HepG2 (cell line): ENCODE measurements around the gene IL1RL2. TPM values are rescaled to one million over a fixed set of nuclear protein-coding genes. Genes with fewer than 3 reads are reported as not detected.
A peak's percentile ranks its signal among the peaks of the same experiment; 100 is the strongest.

Experiments used
- CHD2 ChIP-seq: IDR thresholded peaks from 2 replicates; pipeline ENCODE4 v1.6.1; 2011; ENCODE audit warnings: low read depth, low read length, improper control_type of control experiment
- HDAC1 ChIP-seq: sonication (generic); formaldehyde crosslinking; IDR thresholded peaks from 2 replicates; pipeline ENCODE4 v1.5.1; 2020; ENCODE audit warnings: mild to moderate bottlenecking, missing genetic modification reagents
- HMGA1 ChIP-seq: sonication (generic); formaldehyde crosslinking; conservative IDR thresholded peaks from 2 replicates; pipeline ENCODE4 v1.4.0; 2020; ENCODE audit warnings: missing genetic modification reagents
- KMT2B ChIP-seq: IDR thresholded peaks from 2 replicates; pipeline ENCODE4 v1.6.1; 2016; ENCODE audit warnings: missing genetic modification reagents, missing compliant biosample characterization
- NFATC3 ChIP-seq: sonication (generic); formaldehyde crosslinking; IDR thresholded peaks from 2 replicates; pipeline ENCODE4 v1.5.1; 2020; ENCODE audit warnings: mild to moderate bottlenecking, missing genetic modification reagents
- NR2F1 ChIP-seq, 2 experiments: fragments of 450-650 bp in 1 of 2; formaldehyde crosslinking in 1 of 2; IDR thresholded peaks; 2 replicates each; pipeline versions ENCODE4 v1.5.0 to v1.6.1; 2016 to 2020; ENCODE audit warnings: mild to moderate bottlenecking in 1 of 2, missing compliant biosample characterization in 1 of 2, missing genetic modification reagents in 1 of 2, moderate library complexity in 1 of 2
- RFX5 ChIP-seq: IDR thresholded peaks from 2 replicates; pipeline ENCODE4 v1.6.1; 2011; ENCODE audit warnings: low read depth, low read length, improper control_type of control experiment
- SPEN ChIP-seq: sonication (generic); formaldehyde crosslinking; IDR thresholded peaks from 2 replicates; pipeline ENCODE4 v1.5.1; 2020; ENCODE audit warnings: low read depth, mild to moderate bottlenecking, missing genetic modification reagents
- ZHX2 ChIP-seq, 2 experiments: sonication (generic) in 1 of 2; formaldehyde crosslinking in 1 of 2; IDR thresholded peaks; 2 replicates each; pipeline versions ENCODE4 v1.6.1 to v1.9.0; 2014 to 2022; ENCODE audit warnings: antibody characterized with exemption in 1 of 2, borderline replicate concordance in 1 of 2, inconsistent platforms in 1 of 2, low read depth in 1 of 2, missing genetic modification reagents in 1 of 2
- ZKSCAN1 ChIP-seq: fragments of 150-350 bp; IDR thresholded peaks from 2 replicates; pipeline ENCODE4 v1.6.1; 2014; ENCODE audit warnings: low read length
- ZNF101 ChIP-seq: sonication (generic); formaldehyde crosslinking; IDR thresholded peaks from 2 replicates; pipeline ENCODE4 v1.4.0; 2020; ENCODE audit warnings: mild to moderate bottlenecking, low read depth, missing genetic modification reagents, borderline replicate concordance
- ZNF143 ChIP-seq: sonication (generic); formaldehyde crosslinking; IDR thresholded peaks from 2 replicates; pipeline ENCODE4 v1.4.0; 2020; ENCODE audit warnings: missing genetic modification reagents
- ZNF274 ChIP-seq: sonication (generic); formaldehyde crosslinking; IDR thresholded peaks from 2 replicates; pipeline ENCODE4 v1.5.1; 2020; ENCODE audit warnings: mild to moderate bottlenecking, missing genetic modification reagents
- ZNF501 ChIP-seq: sonication (generic); formaldehyde crosslinking; IDR thresholded peaks from 2 replicates; pipeline ENCODE4 v1.5.1; 2020; ENCODE audit warnings: mild to moderate bottlenecking, moderate library complexity, missing genetic modification reagents
- ZNF569 ChIP-seq: sonication (generic); formaldehyde crosslinking; IDR thresholded peaks from 2 replicates; pipeline ENCODE4 v1.5.0; 2020; ENCODE audit warnings: mild to moderate bottlenecking, missing genetic modification reagents, moderate library complexity, borderline replicate concordance
- ZNF761 ChIP-seq: sonication (generic); formaldehyde crosslinking; conservative IDR thresholded peaks from 2 replicates; pipeline ENCODE4 v1.4.0; 2020; ENCODE audit warnings: mild to moderate bottlenecking, missing genetic modification reagents
- ZSCAN9 ChIP-seq: IDR thresholded peaks from 2 replicates; pipeline ENCODE4 v1.6.1; 2016; ENCODE audit warnings: borderline replicate concordance
- polyA plus RNA-seq, 8 experiments: library from polyadenylated mRNA; depleted of rRNA in 3 of 8; stranded (reverse) in 7 of 8; unstranded in 1 of 8; fragments of >200 nt; fragmentation: Illumina TruSeq in 4 of 8; extraction: Trizol in 4 of 8; gene quantifications; 2 replicates each; pipeline versions ENCODE4 v1.2.1 to v1.2.3, GENCODE V29; 2011 to 2016; ENCODE audit warnings: low read depth in 4 of 8, missing spikeins in 1 of 8, mixed read lengths in 1 of 8; ENCODE audit not compliant: insufficient read depth in 1 of 8
- total RNA-seq, 5 experiments: library from RNA; depleted of rRNA; stranded (reverse); fragments of >200 nt; fragmentation: Illumina TruSeq; extraction: Trizol; gene quantifications; 2 replicates each; pipeline ENCODE4 v1.2.3, GENCODE V29; 2016; ENCODE audit warnings: low read depth in 1 of 5
- TF ChIP-seq, protein P1 (sequence below): sonication (generic); formaldehyde crosslinking; IDR thresholded peaks from 2 replicates; pipeline ENCODE4 v1.4.0; 2020; ENCODE audit warnings: mild to moderate bottlenecking, missing genetic modification reagents
- TF ChIP-seq, protein P2 (sequence below): IDR thresholded peaks from 2 replicates; pipeline ENCODE4 v1.6.1; 2016; ENCODE audit warnings: mild to moderate bottlenecking, missing biosample characterization, missing genetic modification reagents
- TF ChIP-seq, protein P3 (sequence below): sonication (generic); formaldehyde crosslinking; IDR thresholded peaks from 2 replicates; pipeline ENCODE4 v1.4.0; 2020; ENCODE audit warnings: missing genetic modification reagents, mild to moderate bottlenecking, borderline replicate concordance
- TF ChIP-seq, protein P4 (sequence below): IDR thresholded peaks from 2 replicates; pipeline ENCODE4 v1.6.1; 2016; ENCODE audit warnings: missing genetic modification reagents, missing compliant biosample characterization

The IL1RL2 gene
- total and polyA plus RNA-seq, 2 of the 13 experiments (the other 11 are each of a cell fraction or from before 2014, with no cell fraction given), result 0.03 TPM; not detected in 1

DNA sequence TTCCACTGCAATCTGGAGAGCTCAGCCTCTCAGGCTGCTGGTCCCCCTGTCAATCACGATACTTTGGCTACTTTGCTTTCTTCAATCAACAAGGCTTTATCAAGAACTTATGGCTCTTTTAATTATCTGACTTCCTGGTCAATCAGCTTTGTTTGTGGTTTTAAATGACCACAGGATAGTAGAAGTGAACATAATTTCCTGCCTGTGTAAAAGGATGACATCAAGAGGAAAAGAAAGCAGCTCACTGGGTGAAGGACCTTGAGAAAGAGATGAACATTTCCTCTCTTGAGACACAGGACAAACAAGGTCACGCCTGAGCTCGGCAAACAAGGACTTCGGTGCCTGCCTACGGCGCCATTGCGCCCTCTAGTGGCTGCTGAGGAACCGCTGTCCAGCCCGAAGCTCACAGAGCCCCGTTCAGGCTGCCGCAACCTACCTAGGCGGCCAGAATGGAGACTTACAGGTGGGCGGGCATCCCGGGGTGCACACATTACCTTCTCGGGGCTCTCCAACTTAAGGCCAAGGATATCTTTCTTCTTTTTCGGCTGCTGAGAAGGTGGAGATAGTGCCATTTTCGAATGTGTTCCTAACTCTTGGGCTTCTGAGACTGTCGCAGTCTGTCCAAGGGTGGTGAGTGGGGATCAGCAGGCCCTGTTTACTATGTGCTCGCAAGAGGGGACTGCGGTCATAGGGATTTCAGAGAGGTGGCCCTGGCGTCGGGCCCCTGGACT lies 54.0 kb downstream of the IL1RL2 start (continued):
- TF ChIP-seq ZHX2 (IDR thresholded peaks at IDR 0.05; ENCODE audit: low read depth) (no peak), ZHX2 (CRISPR knock-in tag; IDR thresholded peaks at IDR 0.05; ENCODE audit: borderline replicate concordance) (no peak), NR2F1 (CRISPR knock-in tag; IDR thresholded peaks at IDR 0.05) (peak; percentile 26 to 62; a peak in 1 of 4 replicates), ZNF569 (no peak), RFX5 (0 out of 2 replicates have a peak, but pooled peaks have one; percentile 8), ZNF501 (CRISPR knock-in tag) (peak; percentile 94), ZSCAN9 (peak; percentile 97), ZNF143 (CRISPR knock-in tag) (no peak), ZNF761 (CRISPR knock-in tag) (0 out of 2 replicates have a peak, but pooled peaks have one; percentile 49), ZKSCAN1 (0 out of 2 replicates have a peak, but pooled peaks have one; percentile 15), HDAC1 (CRISPR knock-in tag) (peak; percentile 78), HMGA1 (CRISPR knock-in tag) (no peak), ZNF274 (CRISPR knock-in tag) (peak; percentile 78; the same call in 1 of the 2 replicates), KMT2B (peak; percentile 64; the same call in 1 of the 2 replicates), CHD2 (no peak), NFATC3 (CRISPR knock-in tag) (no peak), SPEN (CRISPR knock-in tag) (peak; percentile 82), ZNF101 (no peak)
- TF ChIP-seq, protein P1, sequence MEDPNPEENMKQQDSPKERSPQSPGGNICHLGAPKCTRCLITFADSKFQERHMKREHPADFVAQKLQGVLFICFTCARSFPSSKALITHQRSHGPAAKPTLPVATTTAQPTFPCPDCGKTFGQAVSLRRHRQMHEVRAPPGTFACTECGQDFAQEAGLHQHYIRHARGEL (CRISPR knock-in tag), result no peak
- TF ChIP-seq, protein P2, sequence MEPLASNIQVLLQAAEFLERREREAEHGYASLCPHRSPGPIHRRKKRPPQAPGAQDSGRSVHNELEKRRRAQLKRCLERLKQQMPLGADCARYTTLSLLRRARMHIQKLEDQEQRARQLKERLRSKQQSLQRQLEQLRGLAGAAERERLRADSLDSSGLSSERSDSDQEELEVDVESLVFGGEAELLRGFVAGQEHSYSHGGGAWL (CRISPR knock-in tag), result peak; percentile 82; the same call in 1 of the 2 replicates
- TF ChIP-seq, protein P3, sequence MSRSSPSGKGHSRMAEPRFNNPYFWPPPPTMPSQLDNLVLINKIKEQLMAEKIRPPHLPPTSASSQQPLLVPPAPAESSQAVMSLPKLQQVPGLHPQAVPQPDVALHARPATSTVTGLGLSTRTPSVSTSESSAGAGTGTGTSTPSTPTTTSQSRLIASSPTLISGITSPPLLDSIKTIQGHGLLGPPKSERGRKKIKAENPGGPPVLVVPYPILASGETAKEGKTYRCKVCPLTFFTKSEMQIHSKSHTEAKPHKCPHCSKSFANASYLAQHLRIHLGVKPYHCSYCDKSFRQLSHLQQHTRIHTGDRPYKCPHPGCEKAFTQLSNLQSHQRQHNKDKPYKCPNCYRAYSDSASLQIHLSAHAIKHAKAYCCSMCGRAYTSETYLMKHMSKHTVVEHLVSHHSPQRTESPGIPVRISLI, result peak; percentile 49; the same call in 1 of the 2 replicates
- TF ChIP-seq, protein P4, sequence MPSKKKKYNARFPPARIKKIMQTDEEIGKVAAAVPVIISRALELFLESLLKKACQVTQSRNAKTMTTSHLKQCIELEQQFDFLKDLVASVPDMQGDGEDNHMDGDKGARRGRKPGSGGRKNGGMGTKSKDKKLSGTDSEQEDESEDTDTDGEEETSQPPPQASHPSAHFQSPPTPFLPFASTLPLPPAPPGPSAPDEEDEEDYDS (CRISPR knock-in tag), result peak; percentile 52; the same call in 1 of the 2 replicates
